Activated CD4-positive, CD25-positive, alpha-beta regulatory T cell treated with anti-CD3 and anti-CD28 coated beads, Interleukin-2, amount 50 U/mL, for 72 hours (primary cell): ENCODE measurements around the gene ACO1.
A peak's percentile ranks its signal among the peaks of the same experiment; 100 is the strongest.
"Not testable (repeated sequence)": the region's sequence is repeated elsewhere in the genome, so short reads cannot be mapped to it uniquely, and the experiment has no call there.

Experiments used
- DNase-seq: peaks from one replicate; pipeline ENCODE4 v3.0.0; 2021

ACO1 gene

DNA sequence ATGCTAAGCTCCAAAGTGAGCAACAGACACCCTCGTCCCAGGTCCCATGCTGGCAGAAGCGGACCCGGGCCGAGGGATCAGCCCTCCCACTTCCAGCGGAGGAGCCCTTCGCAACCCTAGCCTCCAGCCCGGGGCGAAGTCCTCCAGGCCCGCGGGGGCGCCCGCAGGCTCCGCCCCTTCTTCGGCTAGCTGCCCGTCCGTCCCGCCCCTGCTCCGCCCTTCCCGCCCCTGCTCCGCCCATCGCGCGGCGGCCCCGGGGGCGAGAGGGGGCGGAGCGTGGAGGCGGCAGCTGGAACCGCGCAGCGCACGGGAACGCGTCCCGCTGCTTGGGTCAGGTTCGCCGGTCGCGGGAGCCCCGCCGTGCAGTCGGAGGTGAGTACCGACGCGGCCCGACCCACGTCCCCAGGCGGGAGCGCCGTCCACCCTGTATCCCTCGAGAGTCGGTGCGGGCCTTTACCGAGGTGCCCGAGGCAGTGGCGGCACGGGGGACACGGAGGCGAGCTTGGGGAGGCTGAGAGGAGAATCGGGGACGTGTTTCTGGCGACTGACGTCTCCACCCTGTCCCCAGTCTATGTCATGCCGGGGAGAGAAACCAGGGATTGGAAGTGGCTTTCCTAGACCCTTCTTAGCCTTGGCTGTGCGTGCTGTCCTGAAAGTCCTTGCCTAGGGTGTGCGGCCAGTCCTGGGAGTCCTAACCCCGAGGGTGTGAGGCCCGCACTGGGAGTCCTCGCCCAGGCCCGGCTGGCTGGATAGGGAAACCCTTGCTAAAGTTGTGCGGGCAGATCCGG lies at the start of gene ACO1:
Gene ACO1, plus strand, starts transcription at position 280 of the 788 bp plus-strand sequence. CDS start 20,864 bp downstream, outside the sequence.
- DNase-seq = peak; percentile 86

DNA sequence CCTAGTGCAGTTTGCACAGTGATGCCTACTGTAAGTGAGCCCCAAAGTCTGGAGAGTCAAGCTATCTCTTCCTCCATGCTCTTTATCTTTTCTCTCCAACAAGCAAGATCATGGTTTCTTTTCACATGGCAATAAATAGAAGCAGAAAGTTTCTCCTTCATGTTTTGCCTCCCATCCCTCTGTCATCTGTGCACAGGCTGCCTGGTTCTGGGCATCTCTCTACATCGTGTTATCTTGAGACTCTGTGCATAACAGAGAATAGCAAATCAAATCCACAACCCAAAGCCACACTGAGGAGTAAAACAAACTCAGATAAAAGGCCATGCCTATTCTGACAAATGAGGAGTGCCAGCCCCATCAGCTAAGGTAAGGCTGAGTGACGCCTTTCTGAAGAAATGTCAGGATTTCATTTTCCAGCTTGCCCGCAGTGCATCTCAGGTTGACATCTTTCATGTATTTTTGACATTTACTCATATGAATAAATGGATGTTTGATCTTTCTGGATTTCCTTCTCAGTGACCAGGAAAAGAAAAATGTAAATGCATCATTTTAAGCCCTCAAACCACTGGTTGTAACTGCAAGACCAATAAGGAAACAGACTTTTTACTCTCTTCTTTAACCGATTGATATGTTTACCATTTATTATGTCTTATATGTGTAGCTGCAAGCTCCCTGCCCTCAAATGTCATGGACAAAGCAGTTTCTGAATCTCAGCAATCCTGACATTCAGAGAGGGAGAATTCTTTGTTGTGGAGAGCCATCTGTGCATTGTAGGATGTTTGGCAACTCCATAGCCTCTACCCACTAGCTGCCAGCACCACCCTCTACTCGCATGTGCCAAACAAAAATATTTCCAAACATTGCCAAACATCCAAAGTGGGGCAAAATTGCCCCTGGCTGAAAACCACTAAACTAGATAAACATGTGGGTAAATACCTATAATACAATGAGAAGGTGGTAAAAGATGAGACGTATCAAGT lies 49.2 kb upstream of the ACO1 start:
- DNase-seq = no peak

DNA sequence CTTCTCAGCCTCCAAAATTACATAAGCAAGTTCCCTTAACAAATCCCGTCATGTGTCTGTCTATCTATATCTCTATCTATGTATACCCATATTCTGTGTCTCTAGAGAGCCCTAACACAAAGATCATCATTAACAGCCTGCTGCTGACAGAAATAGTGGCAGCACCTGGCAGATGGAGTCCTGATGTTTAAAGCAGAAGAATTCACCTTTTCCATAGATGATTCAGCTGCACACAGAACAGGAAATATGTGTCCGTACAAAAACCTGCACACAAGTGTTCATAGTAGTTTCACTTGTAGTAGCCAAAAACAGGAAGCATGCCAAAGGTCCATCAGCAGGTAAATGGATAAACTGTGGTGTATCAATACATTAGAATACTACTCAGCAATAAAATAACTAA lies 45.0 kb upstream of the ACO1 start:
- no peak for DNase-seq

DNA sequence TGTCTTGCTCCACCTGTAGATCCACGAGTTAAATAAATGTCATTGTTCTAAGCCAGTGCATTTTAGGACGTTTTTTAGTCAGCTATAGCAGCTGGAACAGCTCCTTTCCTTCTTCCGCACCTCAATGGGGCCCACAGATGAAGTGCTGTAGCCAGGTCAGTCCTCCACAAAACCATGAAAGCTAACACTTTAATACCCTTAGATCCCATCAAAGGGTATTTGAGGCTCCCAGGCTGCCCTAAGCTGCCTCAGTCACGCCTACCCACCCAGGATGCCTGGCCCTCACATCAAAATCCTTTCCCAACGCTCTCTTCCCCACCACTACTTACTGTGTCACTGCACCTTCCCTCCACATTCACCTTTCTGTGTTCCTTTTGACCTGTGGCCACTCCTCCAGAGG lies 44.1 kb upstream of the ACO1 start:
- DNase-seq = no peak

DNA sequence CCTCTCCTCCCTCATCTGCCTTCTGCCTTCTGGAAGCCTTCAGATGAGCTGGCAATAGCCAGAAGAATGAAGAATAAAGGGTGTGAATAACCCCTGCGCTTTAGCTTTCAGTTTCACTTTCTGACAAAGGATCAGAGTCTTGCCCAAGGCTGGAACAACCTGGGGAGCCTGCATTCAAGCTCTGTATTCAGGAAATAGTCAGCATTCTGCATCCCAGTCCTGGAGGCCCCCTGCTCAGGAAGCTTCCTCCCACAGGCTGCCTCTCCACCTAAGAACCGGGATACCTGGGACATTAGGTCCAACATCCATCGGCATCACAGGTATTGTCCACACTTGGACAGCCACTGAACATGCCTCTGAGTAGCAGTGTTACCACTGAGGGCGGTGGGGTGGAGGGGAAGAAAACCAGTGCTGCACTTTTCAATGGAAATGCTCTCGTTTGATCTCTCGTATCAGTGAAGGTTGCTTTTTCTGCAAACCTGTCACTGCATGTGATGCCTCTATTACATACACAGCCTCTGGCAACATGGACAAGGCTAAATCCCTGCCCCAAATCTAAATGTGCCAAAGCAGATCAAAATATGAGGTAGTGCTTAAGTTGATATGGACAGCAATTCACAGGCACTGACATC lies 39.8 kb upstream of the ACO1 start:
- no peak for DNase-seq

DNA sequence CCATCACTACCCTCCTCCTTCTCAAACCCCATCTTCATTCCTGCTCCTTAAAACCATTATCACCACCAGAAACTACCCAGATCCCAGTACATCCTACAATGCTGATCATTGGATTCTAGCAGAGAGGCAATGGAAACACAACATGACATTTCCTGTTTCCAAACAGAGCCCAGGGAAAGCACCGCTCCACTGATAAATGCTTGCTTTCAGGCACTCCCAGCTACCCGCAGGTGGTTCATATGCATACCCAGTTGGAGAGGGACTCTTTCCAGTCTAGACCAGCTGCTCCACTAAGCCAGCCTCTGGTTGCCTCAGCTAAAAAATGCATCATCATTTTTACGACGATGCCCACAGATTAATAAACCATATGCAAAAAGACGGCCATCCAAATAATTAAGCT lies 39.2 kb upstream of the ACO1 start:
- DNase-seq = no peak

DNA sequence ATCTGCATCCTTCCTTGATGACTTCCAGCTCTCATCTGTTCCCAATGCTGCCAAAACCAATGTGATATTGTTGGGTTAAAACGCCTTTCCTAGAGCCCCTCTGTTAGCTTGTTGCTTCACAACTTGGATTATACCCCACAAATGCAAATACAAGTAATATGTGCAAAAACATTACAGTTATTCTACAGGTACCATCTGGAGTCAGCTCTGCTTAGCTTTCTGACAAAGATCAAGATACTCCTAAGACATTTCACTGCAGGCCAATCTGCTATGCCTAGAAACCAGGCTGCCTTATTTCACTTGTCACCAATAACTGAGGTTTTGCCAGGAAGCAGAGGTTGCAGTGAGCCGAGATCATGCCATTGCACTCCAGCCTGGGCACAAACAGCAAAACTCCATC lies 36.9 kb upstream of the ACO1 start:
- no peak for DNase-seq

DNA sequence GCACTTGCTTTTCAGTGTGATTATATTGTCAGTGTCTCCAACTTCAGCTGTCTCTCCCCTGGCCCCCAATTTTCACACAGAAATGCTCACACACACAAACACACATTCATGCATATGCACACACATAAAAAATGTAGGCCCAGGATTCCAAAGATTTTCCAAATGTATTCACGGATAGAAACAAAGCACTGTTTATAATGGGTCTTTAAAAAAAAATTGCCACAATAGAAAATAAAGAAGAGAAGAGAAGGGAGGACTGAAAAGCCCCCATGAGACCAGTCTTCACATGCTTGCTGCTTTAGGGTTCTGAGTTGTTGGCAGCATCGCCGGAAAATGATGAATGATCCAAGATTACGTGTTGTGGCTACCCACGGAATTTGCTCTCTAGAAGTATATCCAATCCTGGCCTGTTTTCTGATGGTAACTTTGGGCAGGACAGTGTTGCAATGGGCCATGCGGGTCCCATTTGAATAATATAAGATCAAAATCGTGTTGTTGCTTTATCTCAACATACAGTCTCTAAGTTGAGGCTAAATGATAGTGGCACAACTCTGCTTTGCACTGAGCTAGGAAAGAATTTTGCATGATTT lies 36.2 kb upstream of the ACO1 start:
- no peak for DNase-seq

DNA sequence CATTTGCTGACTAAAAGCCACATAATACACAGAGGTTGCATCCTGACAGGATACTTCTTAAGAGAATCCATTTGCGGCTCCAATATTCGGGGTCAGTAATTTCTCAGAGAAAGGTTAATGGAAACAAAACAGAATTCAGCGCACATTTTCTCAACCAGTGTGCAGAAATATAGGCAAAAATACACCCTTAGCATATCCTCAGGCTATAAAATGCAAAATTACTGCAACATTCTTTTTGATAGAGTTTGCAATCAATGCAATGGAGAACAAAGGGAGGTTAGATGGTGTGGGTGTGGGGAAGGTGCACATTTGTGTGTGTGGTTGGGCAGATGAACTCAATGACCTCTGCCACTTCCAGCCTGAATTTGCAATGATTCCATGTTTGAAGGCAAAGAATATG lies 35.4 kb upstream of the ACO1 start:
- no peak for DNase-seq

DNA sequence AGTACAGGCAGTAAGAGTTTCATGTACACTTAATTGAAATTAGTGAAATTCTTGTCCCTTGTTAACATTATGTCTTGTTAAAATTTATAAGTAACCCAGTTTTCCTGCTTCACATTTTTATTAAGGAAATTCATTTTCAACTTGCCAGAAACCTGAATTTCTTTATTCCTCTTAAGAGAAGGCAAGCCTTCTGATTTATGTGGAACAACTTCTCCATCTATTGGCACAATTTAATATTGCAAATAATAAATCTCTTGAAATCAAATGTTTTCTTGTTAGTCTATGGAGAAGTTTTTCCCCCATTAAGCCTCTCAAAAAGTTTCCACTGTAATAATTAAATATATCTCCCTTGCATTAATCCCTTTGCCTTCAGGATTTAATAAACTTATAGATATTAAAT lies 33.8 kb upstream of the ACO1 start:
- no peak for DNase-seq

DNA sequence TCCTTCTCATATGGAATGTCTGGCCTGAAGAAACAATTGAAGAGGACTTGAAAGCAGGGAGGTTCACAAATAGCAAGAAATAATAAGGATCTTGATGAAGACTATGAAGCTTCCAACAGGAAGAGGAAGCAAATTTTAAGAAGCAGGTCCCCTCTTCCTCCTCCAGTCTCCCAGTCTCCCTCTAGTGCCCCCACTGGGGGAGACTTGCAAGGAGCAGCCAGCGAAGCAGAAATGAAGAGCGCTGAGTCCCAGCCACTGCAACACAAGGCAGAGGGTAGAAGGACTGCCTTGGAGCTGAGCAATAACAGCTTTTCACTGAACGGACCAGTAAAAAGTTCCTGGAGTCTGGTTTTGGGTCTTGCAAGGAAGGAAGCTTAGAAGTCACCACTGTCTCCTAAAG lies 32.6 kb upstream of the ACO1 start:
- no peak for DNase-seq

DNA sequence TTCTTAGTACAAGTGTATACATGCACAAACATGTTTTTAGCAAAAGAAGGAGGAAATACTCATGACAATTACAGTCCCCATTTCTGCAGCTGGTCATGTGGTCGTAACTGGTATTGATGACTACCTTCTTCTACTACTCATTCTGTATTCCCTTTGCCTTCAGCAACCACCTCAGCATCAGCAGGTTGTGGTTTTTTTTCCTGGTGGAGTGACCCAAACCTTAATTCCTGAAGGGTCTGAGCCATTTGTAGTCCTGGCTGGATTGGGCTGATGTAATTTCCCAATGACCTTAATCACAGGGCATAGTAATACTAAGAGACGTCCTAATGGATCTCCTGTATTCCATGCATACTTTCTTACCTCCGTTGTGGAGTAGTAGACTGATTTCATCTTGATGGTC lies 31.0 kb upstream of the ACO1 start:
- DNase-seq = not testable (repeated sequence)

DNA sequence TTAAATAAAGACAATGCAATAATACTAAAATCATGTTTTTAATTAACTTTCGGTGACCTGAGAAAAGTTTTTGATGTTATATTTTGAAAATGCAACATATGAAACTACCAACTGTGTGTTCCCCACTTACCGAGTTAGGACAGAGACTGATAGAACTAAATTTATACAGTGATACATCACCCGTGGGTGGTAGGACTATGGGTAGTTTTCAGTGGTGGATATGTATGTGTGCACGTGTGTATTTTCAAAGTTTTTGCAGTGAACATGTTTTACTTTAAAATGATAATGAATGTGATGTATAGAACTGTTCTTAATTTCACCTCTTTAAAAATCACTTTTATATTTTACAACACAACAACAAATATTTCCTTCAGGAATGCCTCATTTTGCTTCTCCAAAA lies 25.0 kb upstream of the ACO1 start:
- no peak for DNase-seq

DNA sequence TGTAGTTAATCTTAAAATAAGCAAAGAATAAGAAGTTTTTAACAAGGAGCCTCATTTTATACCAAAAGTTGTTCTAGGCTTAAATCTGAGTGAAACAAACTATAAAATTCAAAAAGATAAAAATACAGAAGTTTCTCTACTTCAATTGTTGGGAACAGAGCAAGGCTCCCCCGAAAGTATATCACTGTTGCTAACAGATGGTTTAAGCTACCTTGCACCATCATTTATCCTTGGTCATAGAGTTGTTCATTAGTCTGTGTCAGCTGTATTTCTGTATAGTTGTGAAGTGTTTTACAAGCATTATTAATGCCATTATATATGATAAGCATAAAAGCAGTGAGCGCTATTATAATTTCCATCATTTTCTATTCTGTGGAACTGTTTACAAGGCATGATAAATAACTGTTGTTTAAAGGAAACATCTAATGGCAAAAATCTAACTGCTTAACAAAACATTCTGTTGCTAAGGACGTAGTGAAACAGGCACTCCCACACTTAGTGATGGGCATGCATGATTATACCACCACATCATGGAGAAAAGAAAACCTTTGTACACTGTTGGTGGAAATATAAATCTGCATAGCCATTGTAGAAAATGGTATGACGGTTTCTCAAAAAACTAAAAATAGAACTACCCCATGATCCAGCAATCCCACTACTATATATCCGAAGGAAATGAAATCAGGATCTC lies 23.3 kb upstream of the ACO1 start:
- no peak for DNase-seq

DNA sequence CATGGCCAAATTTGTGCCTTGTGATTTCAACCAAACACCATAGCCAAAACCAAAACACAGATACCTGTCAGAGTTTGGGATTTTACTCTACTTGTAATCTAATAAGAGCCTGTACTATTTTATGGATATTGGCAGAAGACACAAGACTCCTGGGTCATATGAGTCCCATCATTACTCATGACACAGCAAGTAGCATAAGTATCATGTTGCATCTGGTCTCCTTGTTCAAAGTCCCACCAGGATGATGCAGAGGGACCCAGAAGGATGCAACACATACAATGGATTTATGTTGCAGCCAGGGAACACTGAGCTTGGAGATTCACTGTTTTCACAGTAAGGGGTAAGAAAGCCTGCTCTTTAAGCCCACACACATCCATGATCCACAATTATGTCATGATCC lies 13.2 kb upstream of the ACO1 start:
- no peak for DNase-seq

DNA sequence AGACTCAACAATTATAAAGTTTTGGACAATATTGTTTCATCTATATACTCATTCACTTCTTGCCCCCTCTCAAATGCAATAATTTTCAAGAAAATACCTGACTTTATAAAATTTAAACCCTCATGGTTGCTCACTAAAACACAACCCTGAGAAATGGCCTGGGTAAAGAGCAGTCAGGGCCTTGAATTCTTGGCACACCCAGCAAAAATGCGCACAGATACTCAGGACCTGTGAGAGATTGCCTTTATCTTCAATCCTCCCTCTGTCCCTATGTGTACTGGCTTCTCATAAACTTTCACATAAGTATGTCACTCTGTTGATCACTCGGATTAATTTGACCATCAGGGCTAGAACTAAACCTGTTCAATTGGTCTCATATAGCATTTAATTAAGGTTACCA lies 12.8 kb upstream of the ACO1 start:
- no peak for DNase-seq

DNA sequence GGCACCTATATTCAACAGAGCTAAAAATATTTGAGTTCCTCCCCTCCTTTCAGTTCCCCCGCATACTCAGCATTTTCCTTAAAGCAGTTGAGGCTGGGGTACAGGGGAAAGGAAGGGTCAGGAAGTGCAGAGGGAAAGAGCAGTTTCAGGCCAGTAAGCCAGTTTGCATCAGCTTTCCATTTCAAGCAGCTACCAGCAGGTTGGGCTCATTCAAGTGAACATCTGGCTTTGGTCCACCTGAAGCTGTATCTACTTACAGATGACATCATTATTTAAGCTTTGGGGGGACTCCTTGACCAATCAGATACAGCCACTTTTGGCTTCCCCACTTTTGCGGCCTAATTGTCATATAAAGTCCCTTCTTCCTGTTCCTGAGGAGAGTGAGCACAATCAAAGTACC lies 8.2 kb upstream of the ACO1 start:
- no peak for DNase-seq

DNA sequence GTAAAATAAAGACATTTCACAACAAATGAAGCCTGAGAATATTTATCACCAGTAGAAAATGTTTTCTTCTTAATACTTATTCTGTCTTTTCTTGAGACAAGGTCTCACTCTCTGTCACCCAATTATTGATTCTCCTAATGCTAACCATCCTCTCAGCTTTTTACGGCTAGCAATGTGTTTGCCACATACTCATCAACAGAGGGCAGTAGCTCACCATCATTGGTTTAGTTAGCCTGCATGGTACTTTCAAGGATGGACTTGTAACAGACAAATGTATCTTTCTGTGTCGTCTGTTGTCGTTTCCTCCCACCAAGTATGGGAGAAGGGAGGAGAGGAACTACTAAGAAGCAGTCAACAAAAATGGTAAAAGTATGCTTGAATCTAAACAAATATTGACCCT lies 5.9 kb upstream of the ACO1 start:
- DNase-seq = no peak

DNA sequence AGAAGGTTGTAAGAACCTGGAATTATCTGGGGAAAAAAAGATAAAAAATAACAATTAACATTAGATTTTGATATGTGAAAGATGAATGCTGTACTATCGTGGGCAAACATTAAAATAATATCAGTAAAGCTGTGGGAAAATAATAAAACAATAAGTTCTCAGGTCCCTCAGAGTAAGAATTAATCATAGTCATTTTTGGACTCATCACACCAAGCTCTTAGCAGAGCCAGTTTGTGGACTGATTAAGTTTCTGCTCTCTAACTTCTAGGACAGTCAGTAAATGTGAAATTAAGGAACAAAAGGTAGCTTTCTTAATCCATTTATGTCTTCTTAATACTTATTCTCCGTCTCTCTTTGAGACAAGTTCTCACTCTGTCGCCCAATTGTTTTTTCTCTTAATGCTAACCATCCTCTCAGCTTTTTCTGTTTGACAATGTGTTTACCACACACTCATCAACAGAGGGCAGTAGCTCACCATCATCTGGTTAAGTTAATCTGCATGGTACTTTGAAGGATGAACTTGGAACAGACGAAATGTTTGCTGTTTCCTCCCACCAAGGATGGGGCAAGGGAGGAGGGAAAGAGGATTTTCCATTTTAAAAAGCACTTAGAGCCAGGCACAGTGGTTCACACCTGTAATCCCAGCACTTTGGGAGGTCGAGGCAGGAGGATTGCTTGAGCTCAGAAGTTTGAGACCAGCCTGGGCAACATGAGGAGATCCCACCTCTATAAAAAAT lies 5.3 kb upstream of the ACO1 start:
- DNase-seq = no peak

DNA sequence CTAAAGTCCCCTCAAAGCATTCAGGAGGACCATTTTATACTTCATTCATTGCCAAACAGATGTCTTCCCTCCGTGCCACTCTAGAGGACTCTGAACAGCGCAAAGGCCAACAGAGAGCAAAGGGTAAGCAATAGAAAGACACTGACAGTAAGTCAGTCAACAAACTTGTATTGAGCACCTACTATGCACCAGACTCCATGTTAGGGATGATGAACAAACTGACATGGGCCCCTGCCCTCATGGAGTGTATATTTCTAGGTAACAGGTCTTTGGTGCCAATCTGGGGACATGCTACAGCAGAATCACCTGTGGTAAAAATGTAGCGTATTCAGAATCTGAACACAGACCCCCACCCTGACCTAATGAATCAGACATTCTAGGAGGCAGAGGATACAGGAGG lies 3.5 kb upstream of the ACO1 start:
- DNase-seq = no peak

DNA sequence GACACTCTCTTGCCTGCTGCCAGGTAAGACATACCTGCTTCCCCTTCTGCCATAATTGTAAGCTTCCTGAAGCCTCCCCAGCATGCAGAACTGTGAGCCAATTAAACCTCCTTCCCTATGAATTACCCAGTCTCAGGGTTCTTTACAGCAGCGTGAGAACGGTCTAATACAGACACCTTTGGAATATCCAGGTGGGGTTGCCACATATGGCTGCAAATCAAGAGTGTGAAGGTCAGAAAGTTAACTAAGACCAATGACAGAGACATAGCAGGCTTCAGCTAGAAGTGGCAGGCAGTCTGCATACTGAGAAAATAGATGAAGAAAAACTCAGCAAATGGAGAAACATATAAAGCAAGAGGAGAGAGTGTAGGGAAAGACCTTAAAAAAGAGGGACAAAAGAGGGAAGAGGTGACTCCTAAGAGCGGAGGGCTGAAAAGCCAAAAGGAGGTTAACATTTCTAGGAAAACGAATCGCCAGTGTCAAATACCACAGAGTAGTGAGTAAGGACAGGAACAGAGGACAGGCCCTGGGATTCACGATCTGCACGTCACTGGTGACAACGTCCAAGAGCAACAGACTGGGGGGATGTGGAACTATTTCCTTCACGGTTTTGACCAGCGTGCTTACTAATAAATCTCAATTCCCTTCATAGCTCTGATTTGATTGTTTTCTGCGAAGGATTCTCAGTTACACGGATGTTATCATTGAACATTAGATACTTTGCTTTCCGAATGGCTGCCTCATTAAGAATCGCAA lies 1.7 kb upstream of the ACO1 start:
- no peak for DNase-seq
